GM23338 (cell line): ENCODE data around the gene TOMM20L.

Experiments
- CTCF ChIP-seq, 2 experiments: fragments of 200-600 bp in 1 of 2; sonication (generic) in 1 of 2; conservative IDR thresholded peaks; 2 replicates each; pipeline versions ENCODE4 v1.5.1 to v1.6.1; 2016 to 2017; ENCODE audit warnings: antibody characterized with exemption in 2 of 2, low read depth in 2 of 2, mild to moderate bottlenecking in 2 of 2, moderate library complexity in 1 of 2
- ETS1 ChIP-seq: IDR thresholded peaks from 2 replicates; pipeline ENCODE4 v1.6.1; 2016; ENCODE audit warnings: antibody characterized with exemption
- EZH2 ChIP-seq: fragments of 200-600 bp; sonication (generic); IDR thresholded peaks from one replicate; pipeline ENCODE4 v1.8.0; 2017; ENCODE audit warnings: antibody characterized with exemption, mild to moderate bottlenecking, low read depth; ENCODE audit not compliant: unreplicated experiment
- EZH2phosphoT487 ChIP-seq: fragments of 200-600 bp; sonication (generic); IDR thresholded peaks from one replicate; pipeline ENCODE4 v1.8.1; 2018; ENCODE audit warnings: antibody characterized with exemption; ENCODE audit not compliant: unreplicated experiment
- JUNB ChIP-seq: IDR thresholded peaks from one replicate; pipeline ENCODE4 v1.6.1; 2016; ENCODE audit warnings: antibody characterized with exemption; ENCODE audit not compliant: unreplicated experiment
- NANOG ChIP-seq: IDR thresholded peaks from 2 replicates; pipeline ENCODE4 v1.6.1; 2016; ENCODE audit warnings: antibody characterized with exemption, borderline replicate concordance
- POLR2AphosphoS5 ChIP-seq: IDR thresholded peaks from 2 replicates; pipeline ENCODE4 v1.6.1; 2016; ENCODE audit warnings: antibody characterized with exemption, low read depth
- REST ChIP-seq: IDR thresholded peaks from one replicate; pipeline ENCODE4 v1.6.1; 2018; ENCODE audit warnings: antibody characterized with exemption; ENCODE audit not compliant: unreplicated experiment
- ZNF331 ChIP-seq: fragments of 250-450 bp; sonication (Bioruptor Pico); IDR thresholded peaks from 2 replicates; pipeline ENCODE4 v1.5.0; 2020; ENCODE audit warnings: low read depth, mild to moderate bottlenecking, moderate library complexity

GRCh38 chr14:58395812-58396788, at the start of gene TOMM20L:
- TF ChIP-seq CTCF (conservative IDR thresholded peaks at IDR 0.05; ENCODE audit: low read depth in 2 of 2) (peak; percentile 64 to 72), EZH2phosphoT487 (no peak), POLR2AphosphoS5 (no peak; the same call in 1 of the 2 replicates), REST (no peak), NANOG (no peak), EZH2 (no peak), ETS1 (no peak), ZNF331 (no peak), JUNB (no peak)
